ENCODE data around the gene SLC5A5. TPM values are rescaled to one million over a fixed set of nuclear protein-coding genes. Genes with fewer than 3 reads are reported as not detected.

The SLC5A5 gene
- total and polyA plus RNA-seq, 2 of the 8 experiments (the other 6 are each of a cell fraction or from before 2014, with no cell fraction given) = 1.5 to 1.8 TPM

DNA sequence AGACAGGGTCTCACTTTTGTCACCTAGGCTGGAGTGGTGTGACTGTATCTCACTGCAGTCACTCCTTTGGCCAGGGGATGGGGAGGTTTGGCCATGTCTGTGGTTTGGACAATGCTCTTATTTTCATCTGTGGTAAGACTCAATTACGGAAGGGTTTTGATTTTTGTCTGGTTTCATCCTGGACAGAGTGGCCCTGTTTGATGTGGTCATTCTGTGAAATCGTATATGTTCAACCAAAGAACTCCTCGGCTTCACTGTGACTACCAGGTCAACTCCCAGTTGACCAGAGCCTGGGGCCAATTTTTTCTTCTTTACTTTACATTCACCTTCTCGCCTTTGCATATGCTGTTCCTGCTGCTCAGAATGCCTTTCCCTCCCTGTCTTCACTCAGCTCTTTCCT, 54.3 kb downstream of the SLC5A5 start (continued):
- no peak for TF ChIP-seq KDM5A (IDR thresholded peaks at IDR 0.05; ENCODE audit: low read length)
- TF ChIP-seq JUND (IDR thresholded peaks at IDR 0.05; ENCODE audit: low read length) = no peak
